ENCODE measurements around the gene DNAH14. TPM values are rescaled to one million over a fixed set of nuclear protein-coding genes. Genes with fewer than 3 reads are reported as not detected.
A peak's percentile ranks its signal among the peaks of the same experiment; 100 is the strongest.

DNAH14 gene
- polyA plus RNA-seq, 1 donor from 2014 or later, result 24.9 TPM

GRCh38 chr1:225422795-225423517, 493.5 kb downstream of the DNAH14 start:
- Histone ChIP-seq H3F3A (ENCODE audit: insufficient read depth, low read length, poor library complexity, severe bottlenecking) (no peaks in the 10 kb centered on the region), H3K79me2 (replicated peaks; ENCODE audit: insufficient read depth, low read length) (peaks cover 90% of the 10 kb centered on the region), H3K9me3 (ENCODE audit: low read length) (no peaks in the 10 kb centered on the region), H3K27me3 (ENCODE audit: insufficient read depth, low read depth, low read length) (no peaks in the 10 kb centered on the region), H2AFZ (ENCODE audit: low read depth, low read length) (no peak overlapping the region), H3K27ac (ENCODE audit: low read length) (no peak overlapping the region), H3K9ac (ENCODE audit: low read length) (no peak overlapping the region), H3K4me3 (ENCODE audit: low read length) (peak overlapping the region; percentile 95), H3K36me3 (ENCODE audit: insufficient read depth, low read length) (peaks cover 9% of the 10 kb centered on the region), H3K9me2 (ENCODE audit: insufficient read depth, low read length) (no peaks in the 10 kb centered on the region), H3K4me2 (ENCODE audit: low read length) (no peak overlapping the region), H4K20me1 (ENCODE audit: insufficient read depth) (peaks cover 37% of the 10 kb centered on the region)
- TF ChIP-seq RAD21 (conservative IDR thresholded peaks at IDR 0.05), result no peak
- no peak for TF ChIP-seq SMC3 (conservative IDR thresholded peaks at IDR 0.05; ENCODE audit: poor library complexity)
- no peak for TF ChIP-seq POLR2AphosphoS5 (IDR thresholded peaks at IDR 0.05)
- TF ChIP-seq CTCF (IDR thresholded peaks at IDR 0.05; ENCODE audit: poor library complexity, severe bottlenecking), result no peak
- TF ChIP-seq EP300 (conservative IDR thresholded peaks at IDR 0.05; ENCODE audit: poor library complexity, severe bottlenecking), result no peak
- TF ChIP-seq TAF1 (IDR thresholded peaks at IDR 0.05; ENCODE audit: low read depth), result no peak
- no peak for TF ChIP-seq MXI1 (conservative IDR thresholded peaks at IDR 0.05; ENCODE audit: poor library complexity, severe bottlenecking)
- TF ChIP-seq REST (IDR thresholded peaks at IDR 0.05; ENCODE audit: borderline replicate concordance), result no peak
- TF ChIP-seq EZH2 (IDR thresholded peaks at IDR 0.05; ENCODE audit: borderline replicate concordance, insufficient read depth, low read length, poor library complexity, severe bottlenecking), result no peak

- Histone ChIP-seq H3K27me3 (ENCODE audit: insufficient read depth, low read depth, low read length) (no peaks in the 10 kb centered on the region), H3K9ac (ENCODE audit: low read length) (no peak overlapping the region), H3K79me2 (replicated peaks; ENCODE audit: insufficient read depth, low read length) (peaks cover 85% of the 10 kb centered on the region), H2AFZ (ENCODE audit: low read depth, low read length) (no peak overlapping the region), H3K4me3 (ENCODE audit: low read length) (peak overlapping the region; percentile 95), H3K4me2 (ENCODE audit: low read length) (no peak overlapping the region), H3K9me2 (ENCODE audit: insufficient read depth, low read length) (no peaks in the 10 kb centered on the region), H3K9me3 (ENCODE audit: low read length) (no peaks in the 10 kb centered on the region), H4K20me1 (ENCODE audit: insufficient read depth) (peaks cover 37% of the 10 kb centered on the region), H3K36me3 (ENCODE audit: insufficient read depth, low read length) (peaks cover 9% of the 10 kb centered on the region), H3F3A (ENCODE audit: insufficient read depth, low read length, poor library complexity, severe bottlenecking) (no peaks in the 10 kb centered on the region), H3K27ac (ENCODE audit: low read length) (no peak overlapping the region)
- no peak for TF ChIP-seq SMC3 (conservative IDR thresholded peaks at IDR 0.05; ENCODE audit: poor library complexity)
- TF ChIP-seq MXI1 (conservative IDR thresholded peaks at IDR 0.05; ENCODE audit: poor library complexity, severe bottlenecking), result no peak
- no peak for TF ChIP-seq REST (IDR thresholded peaks at IDR 0.05; ENCODE audit: borderline replicate concordance)
- no peak for TF ChIP-seq EZH2 (IDR thresholded peaks at IDR 0.05; ENCODE audit: borderline replicate concordance, insufficient read depth, low read length, poor library complexity, severe bottlenecking)
- TF ChIP-seq RAD21 (conservative IDR thresholded peaks at IDR 0.05), result no peak
- TF ChIP-seq CTCF (IDR thresholded peaks at IDR 0.05; ENCODE audit: poor library complexity, severe bottlenecking), result no peak
- TF ChIP-seq POLR2AphosphoS5 (IDR thresholded peaks at IDR 0.05), result no peak
- no peak for TF ChIP-seq EP300 (conservative IDR thresholded peaks at IDR 0.05; ENCODE audit: poor library complexity, severe bottlenecking)
- no peak for TF ChIP-seq TAF1 (IDR thresholded peaks at IDR 0.05; ENCODE audit: low read depth)
Measured at GRCh38 chr1:225423518-225423855, 494.0 kb downstream of the DNAH14 start.
